GM11168 (cell line): ENCODE measurements around the gene COX10.

Source experiments
- in situ Hi-C: fragments of 300-500 bp; cut with MboI; formaldehyde crosslinking; loops from one replicate; pipeline ENCODE4 v1.12.0; 2022; ENCODE audit warnings: low sequenced_read_pairs; ENCODE audit not compliant: unreplicated experiment

COX10 gene

DNA sequence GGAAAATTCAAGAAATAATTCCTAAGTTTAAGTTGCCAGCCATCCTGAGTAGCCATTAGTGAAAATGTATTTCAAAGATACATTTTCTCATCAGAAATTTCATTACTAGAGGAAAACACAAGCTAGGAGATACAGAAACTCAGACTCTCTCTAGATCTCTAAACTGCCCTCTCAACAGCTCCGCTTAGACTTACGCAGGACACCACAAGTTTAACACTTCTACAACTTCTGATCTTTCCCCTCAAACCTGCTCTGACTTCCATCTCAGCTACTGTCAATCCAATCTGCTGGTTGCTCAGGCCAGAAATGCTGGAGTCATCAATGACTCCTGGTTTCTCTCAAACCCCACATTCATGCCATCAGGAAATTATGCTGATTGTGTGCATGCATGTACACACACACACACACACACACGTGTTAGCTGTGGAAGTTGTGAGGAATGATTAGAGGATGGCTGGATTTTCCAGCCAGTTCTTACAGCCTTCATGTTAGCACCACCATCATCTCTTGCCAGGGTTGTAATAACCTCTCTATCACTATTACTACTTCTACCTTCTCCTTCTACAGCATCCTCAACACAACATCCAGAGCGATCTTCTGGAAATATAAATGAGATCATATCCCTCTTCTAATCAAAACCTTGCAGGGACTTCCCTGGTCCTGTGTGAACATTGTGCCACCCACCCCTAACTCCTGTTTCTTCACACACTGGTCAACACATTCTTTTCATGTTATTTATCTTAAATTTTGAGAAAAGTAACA lies 47.1 kb downstream of the COX10 start:
- in situ Hi-C loops: no loop called here

DNA sequence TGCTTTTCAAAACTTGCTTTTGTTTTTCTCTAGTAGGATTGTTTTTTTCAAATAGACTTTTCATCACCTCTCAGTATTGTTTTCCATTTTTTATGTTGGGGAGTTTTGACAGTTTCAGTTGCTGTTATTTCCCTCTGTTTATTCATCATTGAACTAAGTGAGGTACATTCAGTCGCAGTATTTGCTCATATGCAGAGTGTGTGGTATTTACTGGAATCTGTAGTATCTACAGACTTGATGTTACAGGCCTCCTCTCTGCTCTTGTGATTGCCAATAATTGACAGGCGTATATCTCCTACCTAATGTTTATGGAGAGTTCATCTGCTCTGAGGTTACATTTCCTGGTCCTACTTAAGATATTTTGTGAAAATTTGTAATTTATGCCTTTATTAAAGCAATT lies 49.6 kb downstream of the COX10 start:
- in situ Hi-C loops: no loop called here

DNA sequence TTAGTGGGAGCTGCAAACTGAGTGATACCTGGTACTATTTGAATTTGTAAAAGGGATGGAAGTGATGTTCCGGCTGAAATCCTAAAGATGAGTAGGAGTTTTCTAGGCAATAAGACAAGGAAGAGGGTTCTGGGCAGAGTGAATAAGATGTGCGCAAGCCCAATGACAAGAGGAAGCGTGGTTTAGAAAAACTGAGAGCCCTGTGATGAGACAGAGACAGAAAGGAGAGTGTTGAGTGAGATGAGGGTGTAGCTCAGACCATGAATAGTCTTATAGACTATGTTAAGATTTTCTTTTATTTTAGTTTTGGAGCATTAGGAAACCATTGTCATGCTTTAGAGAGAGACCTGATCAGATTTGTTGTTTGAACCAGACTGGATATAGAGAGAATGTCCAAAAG lies 50.2 kb downstream of the COX10 start:
- in situ Hi-C loops: no loop called here

DNA sequence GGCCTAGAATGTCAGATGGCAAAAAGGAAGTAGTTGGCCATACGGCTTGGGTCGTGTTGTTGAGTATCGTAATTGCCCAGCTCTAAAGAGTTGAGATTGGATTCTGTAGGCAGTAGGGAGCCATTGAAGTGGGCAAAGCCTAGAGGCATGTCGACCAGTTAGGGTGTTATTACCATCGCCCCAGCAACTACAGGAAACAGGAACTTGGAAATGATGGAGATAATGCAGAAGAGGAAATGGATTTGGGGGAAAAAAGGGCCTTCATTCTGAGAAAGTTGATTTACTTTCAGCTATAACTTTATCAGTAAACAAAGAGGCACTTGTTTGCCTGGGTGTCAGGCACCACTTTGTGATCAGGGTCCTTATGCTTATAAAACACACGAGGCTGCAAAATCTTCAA lies 52.6 kb downstream of the COX10 start:
- in situ Hi-C loops: no loop called here

DNA sequence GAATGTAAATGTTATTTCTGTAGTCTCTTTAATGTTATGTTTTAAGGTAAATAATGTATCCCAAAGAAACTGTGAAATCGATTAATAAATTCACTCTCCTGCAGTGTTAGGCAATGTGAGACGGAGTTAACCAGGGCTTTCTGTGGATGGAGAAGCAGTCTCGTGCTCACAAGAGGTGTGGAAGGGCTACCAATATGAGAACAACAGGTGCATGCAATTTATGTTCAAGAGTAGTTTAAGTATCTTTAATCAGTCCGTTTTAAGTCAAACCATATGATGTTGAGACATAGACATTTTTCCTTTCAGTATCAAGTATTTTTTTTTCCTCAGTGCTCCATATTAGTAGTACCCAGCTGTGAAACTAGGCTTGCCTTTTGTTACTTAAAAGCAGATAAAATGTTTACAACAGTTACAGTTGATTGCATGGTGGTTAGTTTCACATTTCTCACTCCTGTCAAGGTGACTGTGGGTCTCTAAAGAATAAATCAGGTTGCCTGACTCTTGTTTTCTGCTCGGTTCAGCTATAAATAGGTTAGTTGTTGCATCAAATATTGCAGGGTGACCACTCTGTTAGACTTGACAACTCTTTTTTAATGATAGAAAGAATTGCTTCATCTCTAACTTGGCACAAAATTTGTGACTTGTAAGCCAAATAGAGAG lies 54.4 kb downstream of the COX10 start:
- in situ Hi-C loops: no loop called here

DNA sequence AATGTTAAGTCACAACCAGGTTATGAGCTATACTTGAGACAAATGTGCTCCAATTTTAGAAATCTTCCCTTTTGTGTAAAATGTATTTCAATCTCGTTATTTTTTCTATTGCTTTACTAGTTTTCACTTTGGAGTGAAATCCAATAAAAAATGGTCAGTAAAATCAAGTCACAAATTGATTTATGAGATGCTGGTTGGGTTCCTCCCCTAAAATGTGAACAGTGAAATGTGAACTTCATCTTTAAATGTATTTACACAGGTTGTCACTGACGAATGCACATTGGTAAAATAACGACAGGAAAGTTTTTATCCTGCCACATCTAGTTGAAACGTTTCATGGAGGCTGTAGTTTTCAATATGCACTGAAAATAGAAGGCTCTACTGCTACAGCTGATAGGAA lies 55.5 kb downstream of the COX10 start:
- in situ Hi-C loops: no loop called here

DNA sequence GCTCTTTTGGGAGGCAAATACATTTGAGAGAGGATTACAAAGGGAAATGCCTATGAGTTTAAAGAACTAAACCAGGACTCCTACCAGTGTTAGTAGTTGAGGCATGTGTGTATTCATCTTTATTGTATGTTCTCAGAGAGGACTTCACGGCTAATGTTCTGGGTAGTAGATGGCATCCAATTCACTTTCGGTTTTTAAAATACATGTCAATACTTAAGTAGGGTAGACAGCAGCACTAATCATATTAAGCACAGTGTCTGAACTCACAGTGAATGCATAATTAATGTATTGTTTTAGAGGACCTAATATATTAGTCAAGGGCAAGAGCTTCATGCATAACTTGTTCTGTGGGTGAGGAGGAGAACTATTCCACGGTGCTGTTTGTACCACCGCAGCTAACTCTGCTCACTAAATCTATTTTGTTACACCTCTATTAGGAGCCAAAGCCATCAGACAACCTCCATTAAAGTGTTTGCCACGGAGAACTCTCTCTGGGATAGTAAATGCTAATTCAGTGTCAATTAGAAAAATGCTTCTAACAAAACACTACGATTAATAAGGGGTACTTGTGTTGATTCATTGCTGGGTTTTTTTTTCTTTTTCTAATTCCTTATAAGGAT lies 56.3 kb downstream of the COX10 start:
- in situ Hi-C loops: no loop called here

DNA sequence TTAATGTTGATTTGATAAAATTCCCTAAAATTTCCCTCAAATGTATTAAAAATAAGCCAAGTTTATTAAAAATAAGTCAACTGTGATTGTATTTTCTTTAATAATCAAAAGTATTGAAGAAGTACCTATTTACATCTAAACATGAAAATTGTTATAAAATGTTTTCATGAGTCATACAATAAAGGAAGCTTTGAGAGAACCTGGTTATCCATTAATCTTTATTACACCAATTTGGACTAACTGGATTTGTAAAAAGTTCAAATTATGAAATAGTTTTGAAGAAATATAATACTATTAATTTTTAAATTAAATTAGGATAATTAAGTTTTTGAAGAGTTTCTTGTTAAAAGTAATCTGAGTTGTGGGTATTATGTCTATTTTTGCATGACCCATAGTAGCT lies 63.8 kb downstream of the COX10 start:
- in situ Hi-C loops: no loop called here

DNA sequence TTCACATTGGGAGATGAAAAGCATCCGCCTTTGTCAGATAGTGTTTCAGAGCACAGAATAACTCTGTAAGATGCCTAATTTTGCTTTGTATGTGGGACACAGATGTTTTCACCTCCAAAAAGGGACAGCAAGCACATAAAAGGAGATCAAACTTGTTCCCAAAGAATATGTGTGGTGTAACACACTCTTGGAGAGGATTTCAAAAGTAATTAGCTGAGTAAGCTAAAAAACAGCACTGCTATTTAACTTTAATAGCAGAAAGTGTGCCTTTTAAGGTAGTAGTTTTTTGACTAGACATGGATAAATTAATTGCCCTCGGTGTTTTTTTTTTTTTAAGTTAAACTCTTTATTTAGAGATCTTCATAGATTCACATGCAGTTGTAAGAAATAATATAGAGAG lies 65.2 kb downstream of the COX10 start:
- in situ Hi-C loops: no loop called here

DNA sequence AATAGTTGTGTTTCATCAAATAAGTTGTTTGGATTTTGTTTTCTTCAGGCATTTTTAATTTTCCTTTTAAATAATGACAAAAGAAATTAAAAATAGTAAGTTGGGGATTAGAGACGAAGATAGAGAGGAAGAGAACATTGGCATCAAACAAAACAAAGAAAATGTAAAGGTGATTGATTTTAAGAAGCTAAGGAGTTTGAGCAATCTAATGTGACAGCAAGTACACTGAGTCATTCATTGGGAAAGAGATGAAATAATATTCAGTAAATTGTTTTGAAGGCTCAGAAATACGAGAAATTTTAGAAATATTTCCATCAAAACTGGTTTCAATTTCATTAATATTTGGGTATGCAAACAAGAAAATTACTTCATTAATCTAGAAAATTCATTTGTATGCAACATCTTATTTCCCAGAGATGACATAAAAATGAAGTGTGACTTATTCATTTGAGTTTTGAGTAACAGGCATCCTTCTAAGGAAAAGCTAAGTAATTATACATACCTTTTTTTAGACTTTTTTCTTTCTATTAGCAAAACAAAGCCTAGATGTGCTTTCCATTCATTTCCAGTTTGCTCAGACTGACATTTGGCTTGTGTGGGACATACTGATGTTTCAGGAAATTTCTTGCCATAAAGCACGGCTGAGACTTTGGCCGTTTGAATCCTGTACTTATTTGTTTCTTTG lies 66.7 kb downstream of the COX10 start:
- in situ Hi-C loops: no loop called here

DNA sequence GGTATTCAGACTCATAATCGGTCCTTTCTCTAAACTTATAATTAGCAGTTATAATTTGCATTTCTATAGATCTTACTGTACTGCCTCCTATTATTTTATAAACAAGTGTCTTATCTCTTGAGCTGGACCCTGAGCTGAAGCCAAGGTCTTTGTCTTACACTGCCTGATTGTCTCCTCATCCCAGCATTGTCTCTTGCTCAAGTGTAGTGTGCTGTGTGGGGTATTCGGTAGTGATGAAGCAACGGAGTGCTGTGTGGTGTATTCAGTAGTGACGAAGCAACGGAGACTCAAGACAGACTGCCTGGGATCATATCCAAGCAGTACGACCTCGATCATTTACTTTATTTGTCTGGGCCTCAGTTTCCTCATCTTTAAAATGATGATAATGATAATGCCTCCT lies 69.3 kb downstream of the COX10 start:
- in situ Hi-C loops: no loop called here

DNA sequence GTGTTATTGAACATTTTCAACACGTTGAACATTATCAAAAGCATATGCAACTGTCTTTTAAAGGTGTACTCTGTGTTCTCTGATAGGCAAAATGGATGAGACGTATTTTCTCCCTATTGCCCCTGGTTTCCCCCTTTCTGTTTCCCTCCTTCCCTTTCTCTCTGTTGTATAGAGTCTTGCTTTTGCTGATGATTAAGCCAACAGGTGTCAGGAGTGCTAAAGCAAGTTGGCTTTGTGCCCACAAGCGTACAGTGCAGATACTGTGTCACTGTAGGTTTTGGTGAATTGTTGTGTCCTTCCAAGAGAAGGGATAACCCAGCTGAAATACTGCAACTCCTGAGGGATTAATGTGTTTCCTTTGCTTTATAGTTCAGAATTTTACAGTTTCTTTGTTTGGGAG lies 74.4 kb downstream of the COX10 start:
- in situ Hi-C loops: no loop called here

DNA sequence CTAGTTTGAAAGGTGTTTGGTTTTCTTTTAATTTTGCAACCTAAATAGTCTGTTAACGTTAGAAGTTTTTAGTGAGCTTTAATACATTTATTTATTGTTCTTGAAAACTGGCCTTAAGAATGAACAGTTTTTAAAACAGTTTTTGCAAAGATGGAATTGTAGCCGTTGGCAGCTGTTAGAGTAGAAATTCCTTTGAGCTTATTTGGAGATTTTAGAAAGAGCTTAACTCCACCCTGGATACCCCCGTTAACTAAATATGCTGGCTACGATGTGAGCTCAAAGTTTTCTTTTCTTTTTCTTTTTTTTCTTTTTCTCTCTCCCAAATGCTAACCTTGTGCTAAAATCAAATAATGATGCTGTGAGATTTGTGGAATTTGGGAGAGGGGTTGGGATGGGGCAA lies 75.2 kb downstream of the COX10 start:
- in situ Hi-C loops: no loop called here

DNA sequence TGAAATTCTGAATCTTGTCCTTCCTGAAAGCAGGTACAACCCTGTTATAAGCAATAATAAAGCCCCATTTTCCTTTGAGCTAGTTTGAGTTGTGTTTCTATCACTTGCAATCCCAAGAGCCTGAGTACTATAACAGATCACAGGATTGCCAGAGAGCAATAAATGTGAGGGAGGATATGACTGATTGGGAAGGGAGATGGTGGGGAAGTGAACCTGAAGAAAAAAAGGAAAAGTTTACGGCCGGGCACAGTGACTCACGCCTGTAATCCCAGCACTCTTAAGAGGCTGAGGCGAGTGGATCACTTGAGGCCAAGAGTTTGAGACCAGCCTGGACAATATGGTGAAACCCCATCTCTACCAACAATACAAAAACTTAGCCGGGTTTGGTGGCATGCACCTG lies 80.4 kb downstream of the COX10 start:
- in situ Hi-C loops: no loop called here

DNA sequence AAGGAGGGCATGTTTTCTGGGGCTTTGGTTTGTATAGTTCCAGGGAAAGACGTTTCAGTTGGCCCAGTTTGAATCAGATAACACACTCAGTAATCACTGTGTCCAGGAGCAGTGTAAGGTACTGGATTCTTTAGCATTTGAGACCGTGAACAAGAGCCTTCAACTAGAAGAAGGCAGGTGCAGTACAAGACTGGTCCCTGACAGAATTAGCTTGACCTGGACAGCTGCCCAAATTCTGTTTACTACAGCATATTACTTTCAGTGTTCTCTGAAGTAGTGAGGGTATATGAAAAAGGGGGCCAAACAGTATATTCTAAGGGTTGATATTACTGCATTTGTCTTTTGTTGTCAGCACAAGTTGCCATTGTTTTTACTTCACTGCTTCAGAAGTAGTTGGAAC lies 81.3 kb downstream of the COX10 start:
- in situ Hi-C loops: no loop called here

DNA sequence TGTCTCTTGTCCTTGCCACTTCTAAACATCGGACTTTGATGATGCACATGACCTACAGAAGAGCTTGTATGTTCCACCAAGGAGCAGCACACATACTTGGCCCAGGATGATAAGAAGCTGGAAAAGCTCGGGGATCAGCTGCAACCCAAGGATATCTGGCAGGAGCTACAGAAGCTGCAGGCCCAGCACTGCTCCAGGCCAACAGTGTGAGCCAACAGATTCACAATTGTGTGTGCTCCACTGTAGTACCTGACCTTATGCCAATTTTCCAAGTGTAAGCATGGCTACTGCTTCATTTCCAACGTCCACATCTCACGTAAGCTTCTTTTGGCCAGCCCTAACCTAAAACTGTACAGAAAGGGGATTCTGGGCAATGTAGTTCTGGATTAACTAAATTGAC lies 83.4 kb downstream of the COX10 start:
- in situ Hi-C loops: no loop called here

DNA sequence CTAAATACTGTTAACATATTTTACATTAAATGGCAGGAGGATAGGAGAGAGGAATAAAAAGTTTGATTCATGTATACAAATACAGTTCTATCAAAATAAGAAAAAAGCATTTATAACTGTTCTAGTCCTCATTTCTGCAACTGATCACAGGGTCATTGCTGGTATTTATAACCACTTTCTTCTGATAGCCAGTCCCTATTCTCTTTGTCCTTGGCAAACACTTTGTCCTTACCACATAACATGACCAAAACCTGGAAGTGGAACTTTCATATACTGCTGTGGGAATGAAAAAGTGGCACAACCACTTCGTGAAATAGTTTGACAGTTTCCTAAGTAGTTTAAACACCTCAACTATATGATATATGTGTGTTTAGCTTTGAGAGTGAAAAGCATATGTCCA lies 84.1 kb downstream of the COX10 start:
- in situ Hi-C loops: no loop called here

DNA sequence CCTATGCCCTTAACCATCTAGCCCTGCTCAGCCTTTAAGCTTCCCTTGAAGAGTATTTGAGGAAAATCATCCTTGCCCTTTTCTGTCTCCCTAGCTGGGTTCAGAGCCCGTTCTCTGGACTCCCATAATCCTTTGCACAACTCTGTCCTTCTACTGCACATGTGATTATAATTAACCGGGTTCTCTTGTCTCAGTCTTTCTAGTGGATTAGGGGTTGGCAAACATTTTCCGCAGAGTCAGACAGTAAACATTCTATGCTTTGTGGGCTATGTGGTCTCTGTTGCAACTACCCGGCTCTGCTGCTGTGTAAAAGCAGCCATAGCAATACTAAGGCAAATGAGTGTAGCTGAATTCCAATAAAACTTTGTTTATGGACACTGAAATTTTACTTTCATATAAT lies 87.4 kb downstream of the COX10 start:
- in situ Hi-C loops: no loop called here

DNA sequence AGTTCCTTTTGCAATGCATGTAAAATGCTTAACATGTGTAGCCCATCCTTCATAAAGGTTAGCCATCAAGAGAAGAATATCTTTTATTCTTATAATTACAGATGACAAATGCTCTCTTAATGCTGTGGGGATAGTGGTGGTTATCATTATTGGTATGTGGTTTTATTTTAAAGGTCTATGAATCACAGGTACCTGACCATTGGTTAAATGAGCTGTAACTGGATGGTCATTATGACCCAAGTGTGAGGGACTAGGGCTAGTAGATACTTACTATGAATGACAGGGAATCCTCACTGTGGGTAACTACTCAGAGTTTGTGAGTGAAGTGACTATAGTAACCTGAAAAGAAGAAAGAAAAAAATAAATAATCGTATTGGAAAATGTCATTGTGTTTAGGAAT lies 88.5 kb downstream of the COX10 start:
- in situ Hi-C loops: no loop called here

DNA sequence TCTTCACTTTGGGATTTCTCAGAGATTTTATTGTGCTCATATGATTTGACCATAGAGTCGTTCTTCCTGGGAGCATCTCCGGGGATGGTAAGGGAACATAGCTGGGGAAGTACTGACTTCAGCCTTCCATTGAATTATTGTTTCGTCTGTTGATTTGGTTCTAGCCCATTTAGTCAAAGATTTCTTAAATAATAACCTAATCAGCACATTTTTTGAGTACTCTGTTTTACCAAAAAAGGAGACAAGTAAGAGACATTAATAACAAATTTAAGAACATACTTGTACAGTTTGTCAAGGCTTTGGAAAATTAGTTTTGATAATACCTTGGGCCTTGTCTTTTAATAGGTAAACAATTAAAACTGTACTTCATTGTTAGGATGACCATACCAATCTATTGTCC lies 89.4 kb downstream of the COX10 start:
- in situ Hi-C loops: no loop called here

DNA sequence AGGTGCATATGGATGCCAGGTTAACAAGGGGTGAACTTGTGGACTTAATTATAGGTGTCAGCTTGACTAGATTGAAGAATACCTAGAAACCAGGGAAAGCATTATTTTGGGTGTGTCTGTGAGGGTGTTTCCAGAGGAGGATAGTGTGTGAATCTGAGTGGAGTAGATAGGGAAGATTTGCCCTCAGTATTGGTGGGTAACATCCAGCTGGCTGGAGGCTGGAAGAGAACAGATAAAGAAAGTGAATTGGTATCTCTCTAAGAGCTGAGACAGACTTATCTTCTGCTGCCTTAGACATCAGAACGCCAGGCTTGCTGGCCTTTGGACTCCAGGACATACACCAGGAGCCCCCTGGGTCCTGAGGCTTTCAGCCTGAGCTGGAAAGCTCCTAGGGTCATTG lies 92.1 kb downstream of the COX10 start:
- in situ Hi-C loops: no loop called here
